IPS DF 6.9 (cell line): ENCODE data around the gene LPP.

Experiments
- DNase-seq: peaks from one replicate; pipeline ENCODE4 v3.0.0-alpha.2; 2013; ENCODE audit warnings: low read depth, low spot score
- H3K27ac ChIP-seq: one replicate; pipeline ENCODE4 v1.5.1; 2013; ENCODE audit warnings: low read length, control low read depth
- H3K27me3 ChIP-seq: 2 replicates; pipeline ENCODE4 v1.6.1; 2013; ENCODE audit warnings: mild to moderate bottlenecking, low read length; ENCODE audit not compliant: control insufficient read depth, insufficient read depth
- H3K36me3 ChIP-seq: 2 replicates; pipeline ENCODE4 v1.6.1; 2013; ENCODE audit warnings: low read length; ENCODE audit not compliant: control insufficient read depth, insufficient read depth
- H3K4me1 ChIP-seq: 2 replicates; pipeline ENCODE4 v1.6.1; 2013; ENCODE audit warnings: low read length; ENCODE audit not compliant: control insufficient read depth, insufficient read depth
- H3K4me3 ChIP-seq: 2 replicates; pipeline ENCODE4 v1.5.1; 2013; ENCODE audit warnings: mild to moderate bottlenecking, low read length
- H3K9me3 ChIP-seq: 2 replicates; pipeline ENCODE4 v1.6.1; 2013; ENCODE audit warnings: low read length, inconsistent platforms; ENCODE audit not compliant: control insufficient read depth, insufficient read depth
- WGBS: extraction: QIAGEN DNeasy Blood & Tissue Kit; methylation state at CpG from one replicate; pipeline ENCODE4 v1.1.7; 2013; ENCODE audit warnings: mixed read lengths, missing lambda C conversion rate; ENCODE audit not compliant: insufficient read length, insufficient coverage; 5-methylcytosine and 5-hydroxymethylcytosine counted together

The LPP gene

DNA sequence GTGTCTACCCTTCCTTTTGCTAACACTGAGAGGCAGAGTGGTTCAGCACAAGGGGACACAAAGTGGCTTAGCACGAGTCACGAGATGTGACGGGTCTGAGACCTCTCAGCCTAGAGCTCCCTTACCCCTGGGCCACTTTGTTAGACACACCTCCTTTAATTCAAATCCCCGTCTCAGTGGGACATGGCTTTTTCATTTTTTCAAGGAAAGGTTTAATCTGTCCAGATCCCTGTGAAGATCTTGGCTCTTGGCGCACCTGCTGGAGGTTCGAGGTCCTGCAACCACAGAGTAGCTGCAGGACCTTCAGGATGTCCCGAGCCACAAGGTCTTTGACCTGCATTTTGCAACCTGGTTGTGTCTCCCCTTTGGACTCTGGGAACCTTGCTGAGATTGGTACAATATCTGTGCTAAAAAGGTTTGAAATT, 52.0 kb downstream of the LPP start:
- no peak for DNase-seq
- Histone ChIP-seq H3K27ac (no peak overlapping the region), H3K27me3 (no peaks in the 10 kb centered on the region), H3K4me1 (peaks cover 4% of the 10 kb centered on the region; the same call in 1 of the 2 replicates), H3K36me3 (no peaks in the 10 kb centered on the region), H3K4me3 (no peak overlapping the region), H3K9me3 (no peaks in the 10 kb centered on the region)
- no CpG with 5 or more reads among the region's 7 CpGs for WGBS

- Histone ChIP-seq H3K9me3 (no peaks in the 10 kb centered on the region), H3K4me1 (peaks cover 4% of the 10 kb centered on the region; the same call in 1 of the 2 replicates), H3K27me3 (no peaks in the 10 kb centered on the region), H3K36me3 (no peaks in the 10 kb centered on the region), H3K27ac (no peak overlapping the region), H3K4me3 (no peak overlapping the region)
- no CpG with 5 or more reads among the region's 3 CpGs for WGBS
- DNase-seq, result no peak
Observed at GRCh38 chr3:188206787-188207186, 52.8 kb downstream of the LPP start.

- no peak for DNase-seq
- peaks cover 6% of the 10 kb centered on the region; the same call in 1 of the 2 replicates for H3K4me1 ChIP-seq
- WGBS, result no CpG with 5 or more reads among the region's 5 CpGs
- no peaks in the 10 kb centered on the region for H3K9me3 ChIP-seq
- no peaks in the 10 kb centered on the region for H3K27me3 ChIP-seq
- H3K27ac ChIP-seq, result no peak overlapping the region
- no peak overlapping the region for H3K4me3 ChIP-seq
- no peaks in the 10 kb centered on the region for H3K36me3 ChIP-seq
Observed at GRCh38 chr3:188207941-188208515, 54.1 kb downstream of the LPP start.

- Histone ChIP-seq H3K36me3 (no peaks in the 10 kb centered on the region), H3K9me3 (no peaks in the 10 kb centered on the region), H3K27me3 (no peaks in the 10 kb centered on the region), H3K4me1 (peaks cover 6% of the 10 kb centered on the region; the same call in 1 of the 2 replicates), H3K4me3 (no peak overlapping the region), H3K27ac (no peak overlapping the region)
- WGBS, result no CpG with 5 or more reads among the region's 7 CpGs
- no peak for DNase-seq
Observed at GRCh38 chr3:188208516-188208981, 54.6 kb downstream of the LPP start.

GRCh38 chr3:188209034-188209433, 55.1 kb downstream of the LPP start:
- no peaks in the 10 kb centered on the region for H3K36me3 ChIP-seq
- no peak overlapping the region for H3K27ac ChIP-seq
- no CpG with 5 or more reads among the region's 3 CpGs for WGBS
- no peaks in the 10 kb centered on the region for H3K9me3 ChIP-seq
- no peak overlapping the region for H3K4me3 ChIP-seq
- H3K27me3 ChIP-seq, result no peaks in the 10 kb centered on the region
- DNase-seq, result no peak
- peaks cover 6% of the 10 kb centered on the region; the same call in 1 of the 2 replicates for H3K4me1 ChIP-seq

GRCh38 chr3:188209740-188210139, 55.8 kb downstream of the LPP start:
- Histone ChIP-seq H3K27ac (no peak overlapping the region), H3K36me3 (no peaks in the 10 kb centered on the region)

GRCh38 chr3:188211476-188211875, 57.5 kb downstream of the LPP start:
- Histone ChIP-seq H3K4me3 (no peak overlapping the region), H3K9me3 (no peaks in the 10 kb centered on the region), H3K27me3 (no peaks in the 10 kb centered on the region), H3K27ac (no peak overlapping the region), H3K36me3 (no peaks in the 10 kb centered on the region), H3K4me1 (peaks cover 6% of the 10 kb centered on the region; the same call in 1 of the 2 replicates)
- no peak for DNase-seq
- no CpG with 5 or more reads among the region's 4 CpGs for WGBS

More at GRCh38 chr3:188209740-188210139, 55.8 kb downstream of the LPP start:
- no CpG with 5 or more reads among the region's 1 CpG for WGBS
- Histone ChIP-seq H3K27me3 (no peaks in the 10 kb centered on the region), H3K9me3 (no peaks in the 10 kb centered on the region), H3K4me3 (no peak overlapping the region), H3K4me1 (peaks cover 6% of the 10 kb centered on the region; the same call in 1 of the 2 replicates)
- no peak for DNase-seq

DNA sequence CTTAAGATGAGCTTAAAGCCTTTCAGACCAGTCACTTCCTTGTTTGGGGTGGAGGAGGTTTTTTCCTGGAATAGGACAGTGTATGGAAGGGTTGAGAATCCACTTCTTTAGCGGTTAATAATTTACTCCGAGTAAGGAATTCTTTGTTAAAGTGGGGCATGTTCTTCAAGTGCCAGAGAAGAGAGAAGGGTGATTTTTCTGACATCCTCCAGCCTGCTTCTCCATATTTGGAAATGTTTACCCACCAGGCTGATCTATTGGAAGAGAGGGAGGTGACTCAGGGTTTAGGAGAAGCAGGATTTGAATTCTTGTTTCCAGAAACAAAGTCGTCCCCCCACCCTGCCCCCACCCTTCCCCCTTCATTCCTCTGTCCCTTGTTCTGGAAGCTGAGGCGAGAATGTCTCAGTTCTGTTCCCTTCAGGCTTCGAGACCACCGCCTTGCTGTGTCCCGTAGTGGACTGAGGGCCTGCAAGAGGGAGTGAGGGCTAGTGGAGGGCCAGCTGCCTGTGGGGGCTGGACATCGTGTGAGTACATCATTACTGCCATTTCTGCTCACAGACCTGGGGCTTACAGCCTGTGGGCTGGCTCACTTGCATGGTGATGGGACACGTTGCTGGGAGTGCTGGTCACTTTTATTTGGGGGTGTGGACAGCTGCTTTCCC, 58.5 kb downstream of the LPP start:
- Histone ChIP-seq H3K27ac (no peak overlapping the region), H3K4me3 (no peak overlapping the region), H3K4me1 (peaks cover 9% of the 10 kb centered on the region; the same call in 1 of the 2 replicates), H3K27me3 (no peaks in the 10 kb centered on the region), H3K36me3 (no peaks in the 10 kb centered on the region), H3K9me3 (no peaks in the 10 kb centered on the region)
- no peak for DNase-seq
- no CpG with 5 or more reads among the region's 9 CpGs for WGBS

GRCh38 chr3:188214442-188214841, 60.5 kb downstream of the LPP start:
- no peak for DNase-seq
- Histone ChIP-seq H3K9me3 (no peaks in the 10 kb centered on the region), H3K4me3 (no peak overlapping the region), H3K27me3 (no peaks in the 10 kb centered on the region), H3K4me1 (peaks cover 5% of the 10 kb centered on the region; the same call in 1 of the 2 replicates), H3K27ac (no peak overlapping the region), H3K36me3 (no peaks in the 10 kb centered on the region)
- WGBS, result no CpG with 5 or more reads among the region's 1 CpG

DNA sequence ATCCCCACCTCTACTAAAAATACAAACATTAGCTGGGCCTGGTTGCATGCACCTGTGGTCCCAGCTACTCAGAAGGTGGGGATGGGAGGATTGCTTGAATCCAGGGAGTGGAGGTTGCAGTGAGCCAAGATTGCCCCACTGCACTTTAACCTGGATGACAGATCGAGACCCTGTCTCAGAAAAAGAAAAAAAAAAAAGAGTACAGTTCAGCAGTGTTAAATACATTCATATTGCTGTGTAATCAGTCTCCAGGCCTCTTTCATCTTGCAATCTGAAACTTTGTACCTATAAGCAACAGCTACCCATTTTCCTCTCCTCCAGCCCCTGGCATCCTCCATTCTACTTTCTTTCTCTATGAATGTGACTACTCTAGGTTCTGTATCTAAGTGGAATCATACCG, 61.2 kb downstream of the LPP start:
- H3K4me1 ChIP-seq, result peaks cover 5% of the 10 kb centered on the region; the same call in 1 of the 2 replicates
- H3K27ac ChIP-seq, result no peak overlapping the region
- no peak overlapping the region for H3K4me3 ChIP-seq
- DNase-seq, result no peak
- H3K27me3 ChIP-seq, result no peaks in the 10 kb centered on the region
- no peaks in the 10 kb centered on the region for H3K9me3 ChIP-seq
- no CpG with 5 or more reads among the region's 2 CpGs for WGBS
- no peaks in the 10 kb centered on the region for H3K36me3 ChIP-seq
